ENCODE results near the gene RNF151.

The RNF151 gene

GRCh38 chr16:1978476-1979120 is 11.9 kb downstream of the RNF151 start:
- no peak for DNase-seq

- no peak for DNase-seq
These were observed 12.8 kb downstream of the RNF151 start for GRCh38 chr16:1979271-1980029.

- no peak for DNase-seq
These were observed 13.5 kb downstream of the RNF151 start for GRCh38 chr16:1980030-1980769.

GRCh38 chr16:1980770-1981087 is 14.1 kb downstream of the RNF151 start:
- DNase-seq, result no peak

GRCh38 chr16:1981398-1981836 is 14.8 kb downstream of the RNF151 start, which contains the start of gene NOXO1:
TSS of gene NOXO1 (minus strand) at chr16:1981469. CDS start at chr16:1981179, 290 bp downstream.
- DNase-seq, result no peak

DNA sequence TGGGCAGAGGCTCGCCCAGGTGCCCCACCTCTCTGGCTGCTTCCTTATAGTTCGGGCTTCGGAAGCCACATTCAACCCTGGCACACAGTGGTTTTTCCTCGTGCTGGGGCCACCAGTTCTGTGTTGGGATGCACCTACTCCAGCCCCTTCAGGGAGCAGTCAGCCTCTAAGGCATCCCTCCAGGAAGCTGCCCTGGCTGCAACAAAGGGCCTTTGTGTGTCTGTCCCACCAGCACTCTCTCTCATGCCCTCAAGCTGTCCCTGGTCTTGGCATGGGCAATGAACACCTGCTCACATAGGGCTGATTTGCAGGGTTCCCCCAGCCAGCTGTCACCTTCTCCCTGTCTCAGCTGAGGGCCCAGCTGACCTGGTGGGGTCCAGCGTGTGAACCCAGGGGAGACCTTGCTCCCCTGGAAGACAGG is 15.4 kb downstream of the RNF151 start:
- DNase-seq, result no peak

- no peak for DNase-seq
These were observed 16.4 kb downstream of the RNF151 start for GRCh38 chr16:1982991-1983543.

GRCh38 chr16:1983544-1984346 is 17.1 kb downstream of the RNF151 start, which contains the start of gene GFER:
TSS of gene GFER (plus strand) at chr16:1984193. CDS start at chr16:1984219, 26 bp downstream.
- DNase-seq, result peak; percentile 51

DNA sequence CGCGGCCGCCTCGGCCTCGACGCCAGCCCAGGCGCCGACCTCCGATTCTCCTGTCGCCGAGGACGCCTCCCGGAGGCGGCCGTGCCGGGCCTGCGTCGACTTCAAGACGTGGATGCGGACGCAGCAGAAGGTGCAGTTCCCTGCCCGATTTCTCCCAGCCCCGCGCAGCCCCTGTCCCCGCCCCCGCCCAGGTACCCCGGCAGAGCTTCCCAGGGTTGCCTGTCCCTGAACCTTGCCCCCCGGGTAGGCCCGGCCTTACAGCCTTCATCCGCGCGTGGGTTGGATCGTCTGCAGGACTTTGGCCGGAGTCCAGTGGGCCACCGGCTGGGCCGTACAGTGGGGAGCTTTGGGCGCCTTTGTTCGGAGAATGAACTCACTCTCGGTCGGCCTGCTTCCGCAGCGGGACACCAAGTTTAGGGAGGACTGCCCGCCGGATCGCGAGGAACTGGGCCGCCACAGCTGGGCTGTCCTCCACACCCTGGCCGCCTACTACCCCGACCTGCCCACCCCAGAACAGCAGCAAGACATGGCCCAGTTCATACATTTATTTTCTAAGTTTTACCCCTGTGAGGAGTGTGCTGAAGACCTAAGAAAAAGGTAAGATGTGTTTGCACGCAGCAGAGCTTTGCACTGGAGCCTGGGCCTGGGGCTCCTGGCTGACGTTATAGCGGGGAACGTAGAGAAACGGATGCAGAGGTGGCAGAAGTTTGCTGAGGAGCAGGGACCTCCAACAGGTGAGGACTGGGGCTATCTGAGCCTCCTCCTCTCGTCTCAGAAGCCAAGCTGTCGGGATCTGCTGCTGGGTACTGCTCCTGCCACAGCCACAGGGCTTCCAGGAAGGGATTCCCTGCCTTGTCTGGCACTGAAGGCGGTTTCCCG is 17.9 kb downstream of the RNF151 start:
- no peak for DNase-seq

- no peak for DNase-seq
These were observed 19.0 kb downstream of the RNF151 start for GRCh38 chr16:1985466-1986150.

DNA sequence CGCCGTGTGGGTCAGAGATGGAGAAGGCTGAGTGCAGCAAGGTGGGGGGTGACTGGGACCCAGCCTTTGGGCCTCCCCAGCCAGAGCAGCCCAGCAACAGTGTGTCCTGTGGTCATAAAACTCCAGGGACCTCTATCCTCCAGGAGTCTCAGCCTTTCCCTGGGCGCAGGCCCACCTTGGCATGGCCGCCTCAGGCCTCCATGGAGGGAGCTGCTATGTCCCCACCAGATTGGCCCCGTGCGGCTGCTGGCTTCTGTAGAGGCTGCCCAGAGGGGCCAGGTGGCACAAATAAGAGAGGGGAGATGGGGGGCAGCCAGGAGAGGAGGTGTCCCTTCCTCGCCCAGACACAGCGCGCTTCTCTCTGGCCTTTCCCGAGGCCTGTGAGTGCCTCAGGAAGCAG is 20.5 kb downstream of the RNF151 start:
- DNase-seq, result no peak

- no peak for DNase-seq
These were observed 22.8 kb downstream of the RNF151 start, which contains the start of gene SYNGR3 for GRCh38 chr16:1989209-1990100. TSS of gene SYNGR3 (plus strand) at chr16:1989970. CDS start at chr16:1990103, 133 bp downstream.

GRCh38 chr16:1990101-1990350 is 23.4 kb downstream of the RNF151 start:
- DNase-seq, result no peak

- DNase-seq, result no peak
These were observed 23.9 kb downstream of the RNF151 start for GRCh38 chr16:1990351-1991134.

DNA sequence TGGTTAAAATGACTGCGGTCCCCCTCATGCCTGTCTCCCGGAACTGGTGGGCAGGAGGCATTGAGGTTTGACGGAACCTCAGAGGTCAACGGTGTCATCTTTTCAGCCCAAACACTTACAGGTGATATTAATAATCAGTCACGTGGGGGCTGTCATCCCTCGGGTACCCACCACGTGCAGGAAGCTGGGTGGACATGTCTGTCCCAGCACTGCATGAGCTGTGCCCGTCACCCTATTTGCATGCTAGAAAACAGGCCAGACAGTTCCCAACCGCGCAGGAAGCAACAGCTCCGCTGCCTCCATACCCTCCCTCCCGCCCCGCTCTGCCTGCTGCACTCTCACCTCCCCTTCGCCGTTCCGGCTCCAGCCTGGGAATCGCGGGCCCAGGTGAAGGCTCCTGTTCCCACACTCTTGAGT is 24.5 kb downstream of the RNF151 start:
- no peak for DNase-seq

GRCh38 chr16:1991588-1991947 is 24.9 kb downstream of the RNF151 start:
- DNase-seq, result no peak

- DNase-seq, result no peak
These were observed 25.5 kb downstream of the RNF151 start for GRCh38 chr16:1991948-1992703.

DNA sequence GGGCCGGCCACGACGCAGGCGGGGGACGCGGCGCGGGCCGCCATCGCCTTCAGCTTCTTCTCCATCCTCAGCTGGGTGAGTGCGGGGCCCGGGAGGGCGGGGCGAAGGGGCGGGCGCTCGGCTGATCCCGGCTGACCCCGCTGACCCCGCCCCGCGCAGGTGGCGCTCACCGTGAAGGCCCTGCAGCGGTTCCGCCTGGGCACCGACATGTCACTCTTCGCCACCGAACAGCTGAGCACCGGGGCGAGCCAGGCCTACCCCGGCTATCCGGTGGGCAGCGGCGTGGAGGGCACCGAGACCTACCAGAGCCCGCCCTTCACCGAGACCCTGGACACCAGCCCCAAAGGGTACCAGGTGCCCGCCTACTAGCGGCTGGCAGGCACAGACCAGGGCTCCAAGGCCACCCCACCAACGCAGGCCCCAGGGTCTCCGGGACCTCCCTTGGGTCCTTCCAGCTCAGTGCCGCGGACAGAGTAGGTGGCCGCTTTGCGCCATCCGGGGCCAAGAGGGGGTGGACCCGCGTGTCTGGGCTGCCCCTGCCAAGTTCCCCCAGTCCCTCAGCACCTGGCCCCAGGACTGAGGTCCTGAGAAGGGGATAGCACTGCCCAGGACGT is 26.2 kb downstream of the RNF151 start:
- DNase-seq, result no peak

Measured in NCI-H1694 treated with DMSO at 0.1 percent for 48 hours (cell line).